C4-2B (cell line): ENCODE measurements around the gene GJA9.

Experiments
- CTCF ChIP-seq: fragments of 450-650 bp; conservative IDR thresholded peaks from 2 replicates; pipeline ENCODE4 v1.5.1; 2017; ENCODE audit warnings: mild to moderate bottlenecking
- ZFX ChIP-seq: fragments of 450-650 bp; IDR thresholded peaks from 2 replicates; pipeline ENCODE4 v1.6.1; 2017

GRCh38 chr1:38923607-38924006 is 42.2 kb upstream of the GJA9 start:
- TF ChIP-seq CTCF, result no peak
- no peak for TF ChIP-seq ZFX
